RCC 7860 (cell line): Measurements from ENCODE around the gene UBE2M.

Source experiments
- DNase-seq: peaks from one replicate; pipeline ENCODE4 v3.0.0-alpha.2; 2015; ENCODE audit warnings: low spot score
- FAIRE-seq: peaks from 2 replicates; lab custom pipeline; 2012; peaks lifted over from hg19 to GRCh38; lab: Jason Lieb, UNC

Gene UBE2M

DNA sequence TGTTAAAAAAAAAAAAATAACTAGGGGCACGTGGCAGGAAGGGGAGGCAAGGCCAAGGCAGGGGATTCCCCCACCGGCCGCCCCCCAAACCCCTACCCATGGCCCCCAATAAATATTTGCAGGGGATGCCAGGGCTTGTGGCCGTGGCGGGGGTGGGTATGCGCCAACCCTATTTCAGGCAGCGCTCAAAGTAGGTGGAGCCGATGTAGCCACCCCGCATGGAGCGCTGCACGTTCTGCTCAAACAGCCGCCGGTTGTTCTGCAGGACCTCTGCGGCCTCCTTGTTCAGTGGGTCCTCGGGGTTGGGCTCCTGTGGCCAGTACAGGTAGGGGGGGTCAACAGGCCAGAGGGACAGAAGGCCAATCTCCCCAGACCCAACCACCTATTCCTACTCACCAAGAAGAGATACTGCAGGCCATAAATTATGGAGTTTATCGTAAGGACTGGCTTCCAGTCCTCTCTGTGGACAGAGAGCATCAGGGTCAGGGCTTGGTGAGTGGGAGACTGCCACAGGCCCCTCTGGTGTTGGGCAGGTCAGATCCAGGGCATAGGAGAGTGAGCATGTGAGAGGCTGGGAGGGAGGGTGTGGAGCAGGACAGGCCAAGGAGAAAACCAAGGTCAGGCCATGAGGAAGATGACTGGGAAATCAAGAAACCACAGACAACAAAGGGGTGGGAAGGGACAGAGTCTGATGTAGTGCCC is 2.3 kb downstream of the UBE2M start:
- FAIRE-seq, result no peak
- DNase-seq, result no peak

DNA sequence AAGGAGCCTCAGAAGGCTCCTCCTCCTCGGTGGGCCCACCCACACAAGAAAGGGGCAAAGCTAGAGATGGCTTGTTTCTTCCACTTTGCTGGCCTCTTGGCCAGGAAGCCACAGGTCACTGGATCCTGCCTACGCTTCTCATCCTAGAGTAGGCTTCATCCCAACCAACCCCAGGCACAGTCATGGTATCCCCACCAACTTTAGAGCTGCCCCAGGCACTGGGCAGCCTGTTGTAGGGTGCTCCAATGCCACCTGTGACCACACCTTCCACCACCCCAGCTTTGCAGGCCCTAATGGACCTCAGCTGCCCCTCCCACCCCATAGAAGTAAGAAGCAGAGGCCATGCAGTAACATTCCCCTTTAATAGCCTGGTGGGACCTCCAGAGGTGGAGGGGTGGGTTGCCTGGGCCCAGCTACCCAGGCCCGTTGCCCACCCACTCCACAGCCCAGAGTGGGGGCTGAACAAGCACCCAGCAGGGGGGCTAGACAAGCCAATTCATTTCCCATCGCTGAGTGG is 3.0 kb downstream of the UBE2M start:
- FAIRE-seq (no peak), DNase-seq (no peak)

DNA sequence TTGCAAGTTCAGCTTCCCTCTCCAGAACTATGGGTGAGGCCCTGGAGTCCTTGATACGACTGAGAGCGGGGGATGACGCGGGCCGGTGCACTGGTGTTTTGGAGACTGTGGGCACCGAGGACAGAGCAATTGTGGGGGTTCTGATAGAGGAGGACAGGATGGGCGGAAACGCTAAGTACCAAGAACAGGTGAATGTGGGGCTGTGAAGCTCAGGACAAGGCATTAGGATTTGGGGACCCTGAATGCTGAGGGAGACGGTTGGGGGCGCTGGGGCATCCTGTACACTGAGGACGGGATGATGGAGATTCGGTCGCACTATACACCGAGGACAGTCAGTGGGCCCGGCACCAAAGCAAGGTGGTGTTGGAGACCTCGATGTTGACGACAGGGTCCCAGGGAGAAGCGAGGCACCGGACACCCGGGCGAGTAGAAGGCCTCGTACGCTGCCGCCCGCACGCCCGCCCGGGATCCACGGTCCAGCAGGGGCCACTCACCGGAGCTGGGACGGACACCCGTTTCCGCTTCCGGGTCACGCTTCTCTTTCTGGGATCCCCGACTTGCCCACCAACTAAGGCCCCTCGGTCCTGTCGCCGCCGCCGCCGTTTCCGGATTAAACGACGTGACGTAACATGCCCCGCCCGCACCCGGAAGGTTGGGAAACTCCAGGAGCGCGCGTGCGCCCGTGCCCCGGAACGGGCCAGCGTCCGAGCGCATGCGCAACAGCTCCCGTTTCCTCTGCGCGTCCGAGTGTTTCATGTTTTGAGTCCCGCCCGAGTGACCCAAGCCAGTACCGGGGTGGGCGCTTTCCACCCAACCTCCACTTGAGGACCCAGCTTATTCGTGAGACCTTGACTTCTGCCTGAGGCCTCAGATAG is 3.7 kb downstream of the UBE2M start, which contains the start of gene CHMP2A:
Gene CHMP2A (minus strand): TSS at position 612 of the 875 bp plus-strand sequence. CDS start 893 bp downstream, outside the sequence.
- peak; percentile 45 for FAIRE-seq
- DNase-seq, result peak; percentile 85

DNA sequence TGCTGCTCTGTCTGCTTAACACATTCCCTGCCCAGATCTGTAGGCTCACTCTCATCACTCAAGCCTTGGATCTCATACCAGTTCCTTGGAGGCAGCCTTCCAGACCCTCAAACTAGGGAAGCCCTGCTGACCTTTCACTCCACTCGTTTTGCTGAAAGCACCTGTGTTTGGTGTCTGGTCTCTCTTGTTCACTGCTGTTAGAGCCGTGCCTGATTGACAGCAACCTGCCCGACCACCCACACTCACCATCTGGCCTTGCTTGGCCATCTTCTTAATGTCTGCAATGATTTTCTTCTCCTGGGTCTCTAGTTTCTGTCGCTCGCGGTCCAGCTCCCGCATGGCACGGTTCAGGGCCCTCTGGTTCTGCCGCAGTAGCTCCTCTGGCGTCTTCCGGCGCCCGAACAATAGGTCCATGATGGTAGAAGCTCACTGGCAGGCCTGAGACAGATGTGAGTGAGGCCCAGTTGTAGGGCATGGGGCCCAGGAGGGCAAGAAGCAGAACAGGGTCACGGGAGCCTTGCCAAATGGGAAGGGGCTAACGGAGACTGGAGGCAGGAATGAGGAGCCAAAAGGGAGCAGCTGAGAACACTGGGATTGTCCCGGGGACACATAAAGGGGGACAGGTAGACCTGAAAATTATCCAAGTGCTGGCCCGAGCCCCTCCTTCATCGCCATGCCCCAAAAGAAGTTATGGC is 4.5 kb downstream of the UBE2M start:
- no peak for FAIRE-seq

DNA sequence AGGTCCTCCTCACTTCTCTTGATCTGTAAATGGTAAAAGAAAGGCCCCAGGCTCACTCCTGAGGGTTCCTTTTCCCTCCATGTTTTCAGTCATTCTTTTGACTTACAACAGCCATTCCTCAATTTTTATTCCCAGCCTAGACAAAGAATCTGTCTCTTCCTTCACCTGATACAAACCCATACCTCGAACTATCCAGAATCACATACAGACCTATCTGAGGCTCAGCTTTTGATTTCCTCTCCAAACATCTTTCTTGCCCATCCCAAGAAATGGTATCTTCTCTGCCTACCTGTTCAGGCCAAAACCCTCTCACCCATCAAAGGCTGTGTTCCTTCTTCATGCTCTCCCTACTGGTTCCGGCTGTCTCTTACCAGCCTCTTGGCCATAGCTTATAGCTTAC is 5.8 kb downstream of the UBE2M start:
- DNase-seq (no peak), FAIRE-seq (no peak)

More for the DNA sequence above, 4.5 kb downstream of the UBE2M start:
- no peak for DNase-seq

DNA sequence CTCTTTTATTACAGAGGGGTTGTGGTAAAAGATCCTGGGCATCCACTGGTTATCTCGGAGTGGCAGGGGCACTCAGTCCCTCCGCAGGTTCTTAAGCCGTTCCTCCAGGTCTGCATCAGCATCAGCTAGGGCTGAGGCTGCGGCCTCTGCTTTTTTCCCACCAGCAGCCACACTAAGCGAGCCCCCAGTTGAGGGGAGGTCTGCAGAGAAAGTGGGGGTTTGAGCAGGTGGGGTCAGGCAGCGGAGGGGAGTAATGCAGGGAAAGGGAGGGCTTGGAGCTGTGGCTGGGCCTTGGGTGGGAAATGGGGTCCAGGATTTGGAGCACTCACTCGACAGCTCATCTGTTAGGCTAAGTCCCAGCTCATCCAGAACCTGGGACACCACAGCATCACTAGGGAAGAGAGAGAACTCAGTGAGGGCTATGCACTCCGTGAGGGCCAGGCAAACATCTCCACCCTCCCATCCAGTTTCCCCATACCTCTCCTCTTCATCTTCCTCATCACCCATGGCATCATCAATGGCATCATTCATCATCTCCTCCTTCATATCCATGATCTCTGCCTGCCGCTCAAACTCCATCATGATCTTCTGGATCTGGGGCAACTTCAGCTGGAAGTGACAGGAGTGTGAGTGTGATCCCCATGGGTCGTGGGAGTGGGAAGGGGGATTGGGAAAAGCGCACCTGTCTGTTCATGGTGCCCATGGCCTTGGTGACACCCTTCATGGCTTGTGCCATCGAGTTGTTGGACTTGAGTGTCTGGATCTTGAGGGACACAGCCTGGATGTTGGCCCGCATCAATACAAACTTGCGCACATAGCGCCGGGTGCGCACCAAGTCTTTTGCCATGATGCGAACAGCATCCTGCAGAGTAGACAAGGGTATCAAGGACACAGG is 6.6 kb downstream of the UBE2M start:
- no peak for FAIRE-seq
- DNase-seq, result no peak

DNA sequence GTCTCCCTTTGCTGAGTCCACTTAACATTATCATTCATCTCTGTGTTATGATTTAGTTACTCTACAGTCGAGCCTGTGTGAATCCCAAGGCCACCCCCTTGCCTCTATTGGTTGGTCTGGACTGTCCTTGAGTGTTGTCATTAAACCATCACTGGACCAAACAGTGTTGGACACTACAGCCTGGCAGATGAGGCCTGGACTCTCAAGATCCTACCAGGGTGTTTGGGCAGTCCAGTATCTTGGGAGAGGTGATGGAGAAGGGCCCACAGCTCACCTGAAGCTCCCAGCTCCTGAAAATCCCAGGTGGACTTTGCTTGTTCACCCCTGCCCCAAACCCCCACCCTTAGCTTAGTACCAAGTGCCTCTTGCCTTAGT is 7.3 kb downstream of the UBE2M start:
- FAIRE-seq (no peak), DNase-seq (no peak)

DNA sequence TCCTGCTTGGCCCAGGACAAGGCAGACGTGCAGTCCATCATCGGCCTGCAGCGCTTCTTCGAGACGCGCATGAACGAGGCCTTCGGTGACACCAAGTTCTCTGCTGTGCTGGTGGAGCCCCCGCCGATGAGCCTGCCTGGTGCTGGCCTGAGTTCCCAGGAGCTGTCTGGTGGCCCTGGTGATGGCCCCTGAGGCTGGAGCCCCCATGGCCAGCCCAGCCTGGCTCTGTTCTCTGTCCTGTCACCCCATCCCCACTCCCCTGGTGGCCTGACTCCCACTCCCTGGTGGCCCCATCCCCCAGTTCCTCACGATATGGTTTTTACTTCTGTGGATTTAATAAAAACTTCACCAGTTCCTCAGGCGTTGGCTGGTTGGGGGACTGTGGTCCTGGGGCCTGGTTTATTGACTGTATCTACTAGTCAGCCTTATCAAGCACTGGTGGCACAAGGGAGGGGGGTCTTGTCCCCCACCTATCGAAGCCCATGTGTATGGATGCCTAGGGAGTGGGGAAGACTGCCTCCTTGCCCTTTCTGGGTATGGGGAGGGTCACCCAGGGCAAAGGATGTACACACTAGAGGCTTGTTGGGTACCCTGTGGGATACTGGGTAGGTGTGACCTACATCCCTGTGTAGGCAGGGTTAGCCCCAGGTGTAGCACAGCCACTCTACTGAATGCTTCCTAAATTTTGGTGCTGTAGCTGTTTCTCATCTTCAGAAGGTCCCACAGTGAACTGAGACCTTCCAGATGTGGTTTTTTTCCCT is 7.9 kb downstream of the UBE2M start:
- FAIRE-seq (no peak), DNase-seq (no peak)

DNA sequence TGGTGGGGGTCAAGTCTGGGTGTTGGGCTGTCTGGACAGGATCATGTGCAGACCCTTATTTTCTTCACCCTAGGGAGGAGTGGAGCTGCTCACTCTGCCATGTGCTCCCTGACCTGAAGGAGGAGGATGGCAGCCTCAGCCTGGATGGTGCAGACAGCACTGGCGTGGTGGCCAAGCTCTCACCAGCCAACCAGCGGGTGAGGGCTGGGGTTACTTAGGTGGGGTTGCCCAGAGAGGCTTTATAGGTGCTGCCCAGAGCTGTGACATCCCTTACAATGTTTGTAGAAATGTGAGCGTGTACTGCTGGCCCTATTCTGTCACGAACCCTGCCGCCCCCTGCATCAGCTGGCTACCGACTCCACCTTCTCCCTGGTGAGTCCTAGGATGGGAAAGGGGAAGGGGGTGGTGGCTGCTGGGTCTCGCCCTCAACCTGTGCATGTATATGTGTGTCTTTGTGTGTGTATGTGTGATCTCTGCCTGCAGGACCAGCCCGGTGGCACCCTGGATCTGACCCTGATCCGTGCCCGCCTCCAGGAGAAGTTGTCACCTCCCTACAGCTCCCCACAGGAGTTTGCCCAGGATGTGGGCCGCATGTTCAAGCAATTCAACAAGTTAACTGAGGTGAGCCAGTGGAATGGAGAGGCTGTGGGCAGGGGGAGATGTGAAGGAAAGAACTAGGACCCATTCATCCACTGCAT is 8.6 kb downstream of the UBE2M start:
- DNase-seq (no peak), FAIRE-seq (no peak)

DNA sequence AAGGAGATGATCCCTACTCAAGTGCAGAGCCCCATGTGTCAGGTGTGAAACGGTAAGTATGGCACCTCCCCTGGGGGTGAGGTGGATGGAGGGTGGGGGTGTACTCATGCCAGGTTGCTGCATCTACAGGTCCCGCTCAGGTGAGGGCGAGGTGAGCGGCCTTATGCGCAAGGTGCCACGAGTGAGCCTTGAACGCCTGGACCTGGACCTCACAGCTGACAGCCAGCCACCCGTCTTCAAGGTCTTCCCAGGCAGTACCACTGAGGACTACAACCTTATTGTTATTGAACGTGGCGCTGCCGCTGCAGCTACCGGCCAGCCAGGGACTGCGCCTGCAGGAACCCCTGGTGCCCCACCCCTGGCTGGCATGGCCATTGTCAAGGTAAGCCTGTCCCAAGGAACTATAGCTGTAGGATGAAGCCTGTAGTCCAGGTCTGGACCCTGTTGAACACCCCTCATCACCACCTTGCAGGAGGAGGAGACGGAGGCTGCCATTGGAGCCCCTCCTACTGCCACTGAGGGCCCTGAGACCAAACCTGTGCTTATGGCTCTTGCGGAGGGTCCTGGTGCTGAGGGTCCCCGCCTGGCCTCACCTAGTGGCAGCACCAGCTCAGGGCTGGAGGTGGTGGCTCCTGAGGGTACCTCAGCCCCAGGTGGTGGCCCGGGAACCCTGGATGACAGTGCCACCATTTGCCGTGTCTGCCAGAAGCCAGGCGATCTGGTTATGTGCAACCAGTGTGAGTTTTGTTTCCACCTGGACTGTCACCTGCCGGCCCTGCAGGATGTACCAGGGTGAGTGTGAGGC is 9.3 kb downstream of the UBE2M start:
- FAIRE-seq, result no peak

DNA sequence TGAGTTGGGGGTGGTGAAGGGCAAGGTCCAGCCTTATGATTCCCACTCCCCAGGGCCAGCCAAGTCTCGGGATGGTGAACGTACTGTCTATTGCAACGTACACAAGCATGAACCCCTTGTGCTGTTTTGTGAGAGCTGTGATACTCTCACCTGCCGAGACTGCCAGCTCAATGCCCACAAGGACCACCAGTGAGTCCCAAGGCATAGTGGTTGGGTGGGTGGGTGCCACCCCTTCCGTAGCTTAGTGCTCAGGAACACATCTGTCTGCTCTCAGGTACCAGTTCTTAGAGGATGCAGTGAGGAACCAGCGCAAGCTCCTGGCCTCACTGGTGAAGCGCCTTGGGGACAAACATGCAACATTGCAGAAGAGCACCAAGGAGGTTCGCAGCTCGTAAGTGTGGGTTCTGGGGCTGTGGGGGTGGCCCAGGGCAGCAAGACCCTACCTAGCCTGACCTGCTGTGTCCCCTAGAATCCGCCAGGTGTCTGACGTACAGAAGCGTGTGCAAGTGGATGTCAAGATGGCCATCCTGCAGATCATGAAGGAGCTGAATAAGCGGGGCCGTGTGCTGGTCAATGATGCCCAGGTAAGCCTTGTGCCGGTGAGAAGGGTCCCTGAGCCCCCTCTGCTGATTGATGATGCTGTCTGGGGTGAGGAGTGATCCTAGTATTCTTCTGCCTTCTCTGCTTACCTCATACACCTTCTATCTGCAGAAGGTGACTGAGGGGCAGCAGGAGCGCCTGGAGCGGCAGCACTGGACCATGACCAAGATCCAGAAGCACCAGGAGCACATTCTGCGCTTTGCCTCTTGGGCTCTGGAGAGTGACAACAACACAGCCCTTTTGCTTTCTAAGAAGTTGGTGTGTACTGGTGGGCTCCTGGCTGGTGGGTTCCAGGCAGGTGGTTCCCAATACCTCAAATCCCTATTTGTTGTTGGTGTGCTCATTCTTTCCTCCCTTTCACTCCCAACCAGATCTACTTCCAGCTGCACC is 10.8 kb downstream of the UBE2M start:
- DNase-seq (no peak), FAIRE-seq (no peak)

More for the DNA sequence above, 9.3 kb downstream of the UBE2M start:
- no peak for DNase-seq

DNA sequence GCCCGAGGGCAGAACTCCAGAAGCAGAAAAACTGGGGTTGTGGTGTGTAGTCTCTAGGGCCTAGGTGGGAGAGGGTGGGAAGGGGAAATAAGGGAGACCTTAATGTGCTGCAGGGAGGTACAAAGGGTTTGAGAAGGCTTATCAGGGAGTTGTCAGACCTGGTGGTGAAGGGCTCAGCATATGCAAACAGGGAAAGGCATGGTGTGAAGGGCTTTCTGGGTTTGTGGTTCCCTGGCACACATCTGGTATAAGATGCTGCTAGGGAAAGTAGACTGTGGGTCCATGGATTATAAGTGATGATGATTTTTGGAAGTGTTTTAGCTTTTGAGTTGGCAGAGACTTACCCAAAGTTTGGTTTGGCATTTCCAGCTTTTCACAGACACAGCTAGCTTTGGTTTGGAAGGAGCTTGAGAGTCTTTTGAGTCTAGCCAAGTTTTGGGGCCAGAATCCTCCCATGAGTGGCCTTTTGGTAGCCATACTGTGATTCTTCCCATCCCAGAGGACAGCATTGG is 12.3 kb downstream of the UBE2M start:
- FAIRE-seq (no peak), DNase-seq (no peak)

DNA sequence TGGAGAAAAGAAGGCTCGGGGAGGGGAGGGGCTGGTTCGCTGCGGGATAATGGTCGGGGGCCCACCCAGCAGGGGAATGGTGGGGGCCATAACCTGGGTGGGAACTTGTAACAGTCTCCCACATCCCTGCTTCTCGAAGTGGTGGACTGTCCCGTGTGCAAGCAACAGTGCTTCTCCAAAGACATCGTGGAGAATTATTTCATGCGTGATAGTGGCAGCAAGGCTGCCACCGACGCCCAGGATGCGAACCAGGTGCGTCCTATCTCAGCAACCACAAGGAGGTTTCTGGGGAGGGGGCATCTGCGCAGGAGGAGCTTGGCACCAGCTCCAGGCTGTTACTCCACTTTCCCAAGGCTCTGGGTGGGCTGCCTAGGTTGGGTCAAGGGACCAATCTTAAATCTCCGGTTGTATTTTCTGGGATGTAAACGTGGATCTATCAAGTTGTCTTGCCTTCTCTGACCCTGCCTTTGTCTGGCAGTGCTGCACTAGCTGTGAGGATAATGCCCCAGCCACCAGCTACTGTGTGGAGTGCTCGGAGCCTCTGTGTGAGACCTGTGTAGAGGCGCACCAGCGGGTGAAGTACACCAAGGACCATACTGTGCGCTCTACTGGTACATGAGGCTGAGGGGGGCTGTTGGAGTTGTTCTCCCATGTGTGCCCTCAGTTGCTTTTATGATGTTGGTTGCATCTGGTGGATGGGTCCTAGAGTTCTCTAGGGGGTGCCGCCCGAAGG is 13.0 kb downstream of the UBE2M start:
- DNase-seq (no peak), FAIRE-seq (no peak)

DNA sequence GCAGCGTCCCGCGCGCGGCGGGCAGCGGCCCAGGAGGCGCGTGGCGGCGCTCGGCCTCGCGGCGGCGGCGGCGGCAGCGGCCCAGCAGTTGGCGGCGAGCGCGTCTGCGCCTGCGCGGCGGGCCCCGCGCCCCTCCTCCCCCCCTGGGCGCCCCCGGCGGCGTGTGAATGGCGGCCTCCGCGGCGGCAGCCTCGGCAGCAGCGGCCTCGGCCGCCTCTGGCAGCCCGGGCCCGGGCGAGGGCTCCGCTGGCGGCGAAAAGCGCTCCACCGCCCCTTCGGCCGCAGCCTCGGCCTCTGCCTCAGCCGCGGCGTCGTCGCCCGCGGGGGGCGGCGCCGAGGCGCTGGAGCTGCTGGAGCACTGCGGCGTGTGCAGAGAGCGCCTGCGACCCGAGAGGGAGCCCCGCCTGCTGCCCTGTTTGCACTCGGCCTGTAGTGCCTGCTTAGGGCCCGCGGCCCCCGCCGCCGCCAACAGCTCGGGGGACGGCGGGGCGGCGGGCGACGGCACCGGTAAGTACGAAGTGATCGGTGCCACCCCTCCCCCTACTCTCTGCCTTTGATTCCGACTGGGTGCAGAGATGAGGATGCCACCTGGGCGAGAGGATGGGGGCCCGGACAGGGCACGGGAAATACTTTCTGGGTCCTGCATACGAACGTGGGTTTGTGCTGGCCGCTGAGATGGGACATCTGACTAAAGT is 13.7 kb downstream of the UBE2M start:
- FAIRE-seq (no peak), DNase-seq (no peak)

DNA sequence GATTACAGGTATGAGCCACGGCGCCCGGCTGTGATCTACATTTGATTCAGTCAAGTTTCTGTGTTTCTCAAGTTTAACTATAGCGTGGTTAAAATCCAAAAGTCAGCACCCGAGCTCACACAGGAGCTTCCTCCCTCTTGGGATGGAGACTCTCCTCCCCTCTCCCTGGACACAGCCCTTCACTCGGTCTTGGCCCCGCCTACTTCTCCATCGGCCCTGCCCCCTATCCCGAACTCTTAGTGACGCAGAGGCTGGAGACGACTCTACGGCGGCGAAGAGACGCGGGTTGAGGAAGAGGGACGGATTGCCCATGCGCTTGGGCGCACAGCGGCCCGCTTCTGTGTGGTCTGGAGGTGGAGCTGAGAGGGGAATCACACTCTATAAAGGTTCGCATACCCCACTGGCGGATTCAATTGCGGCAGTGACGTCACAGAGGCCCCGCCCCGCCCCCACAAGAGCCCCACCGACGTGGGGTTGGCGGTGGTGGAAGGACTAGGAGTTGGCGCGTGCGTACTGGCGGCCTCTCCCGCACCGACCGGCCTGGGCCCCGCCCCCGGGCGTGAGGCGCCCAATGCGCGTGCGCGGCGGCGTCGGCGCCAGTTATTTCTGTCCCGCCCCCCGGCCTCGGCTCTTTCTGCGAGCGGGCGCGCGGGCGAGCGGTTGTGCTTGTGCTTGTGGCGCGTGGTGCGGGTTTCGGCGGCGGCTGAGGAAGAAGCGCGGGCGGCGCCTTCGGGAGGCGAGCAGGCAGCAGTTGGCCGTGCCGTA is 14.4 kb downstream of the UBE2M start, which contains the start of gene TRIM28:
Gene TRIM28 (plus strand): TSS at position 239 of the 765 bp plus-strand sequence. CDS start 694 bp downstream, outside the sequence.
- FAIRE-seq (peak; percentile 80), DNase-seq (peak; percentile 97)
